GM20000 (cell line): Measurements from ENCODE around the gene GPC6.
"Not testable (repeated sequence)": the region's sequence is repeated elsewhere in the genome, so short reads cannot be mapped to it uniquely, and the experiment has no call there.

Experiments
- DNase-seq: peaks from one replicate; pipeline ENCODE4 v3.0.0; 2012; ENCODE audit warnings: low spot score
- CTCF ChIP-seq: IDR thresholded peaks from 2 replicates; pipeline ENCODE4 v1.5.1; 2012; ENCODE audit warnings: mild to moderate bottlenecking, control low read depth; ENCODE audit errors: extremely low read depth, missing control alignments

GPC6 gene

GRCh38 chr13:93320942-93321341 lies 94.3 kb downstream of the GPC6 start:
- no peak for TF ChIP-seq CTCF
- DNase-seq = no peak

- not testable (repeated sequence) for DNase-seq
Measured at GRCh38 chr13:93323880-93324279, 97.3 kb downstream of the GPC6 start.

- no peak for DNase-seq
- no peak for TF ChIP-seq CTCF
Measured at GRCh38 chr13:93325303-93326233, 99.0 kb downstream of the GPC6 start.

GRCh38 chr13:93326234-93326811 lies 99.7 kb downstream of the GPC6 start:
- no peak for TF ChIP-seq CTCF
- DNase-seq = no peak

- no peak for DNase-seq
- no peak for TF ChIP-seq CTCF
Measured at GRCh38 chr13:93328943-93329342, 102.3 kb downstream of the GPC6 start.

GRCh38 chr13:93336728-93337127 lies 110.1 kb downstream of the GPC6 start:
- TF ChIP-seq CTCF = no peak
- DNase-seq = no peak

GRCh38 chr13:93338030-93338429 lies 111.4 kb downstream of the GPC6 start:
- no peak for DNase-seq
- no peak for TF ChIP-seq CTCF
